ENCODE results near the gene TMOD1. TPM values are rescaled to one million over a fixed set of nuclear protein-coding genes. Genes with fewer than 3 reads are reported as not detected.
"Not testable (repeated sequence)": the region's sequence is repeated elsewhere in the genome, so short reads cannot be mapped to it uniquely, and the experiment has no call there.

TMOD1 gene
- total and polyA plus RNA-seq, 4 donors = 2.4 to 7.9 (median 5.2) TPM

- no peak for ATAC-seq (ENCODE audit: insufficient read depth, low FRiP score)
- Histone ChIP-seq H3K27me3 (ENCODE audit: control insufficient read depth in 3 of 3, insufficient read depth in 3 of 3, low read length in 2 of 3) (no peaks in the 10 kb centered on the region), H3K9ac (ENCODE audit: insufficient read depth in 1 of 2, low read length in 2 of 2) (no peak overlapping the region), H3K36me3 (ENCODE audit: control insufficient read depth in 4 of 4, insufficient read depth in 4 of 4, low read length in 4 of 4) (peaks cover 0 to 11% (median 0%) of the 10 kb centered on the region in 4 donors), H3K4me1 (ENCODE audit: control insufficient read depth in 5 of 5, insufficient read depth in 5 of 5, low read length in 5 of 5) (no peaks in the 10 kb centered on the region), H3K9me3 (ENCODE audit: control insufficient read depth in 4 of 4, insufficient read depth in 3 of 4, low read length in 3 of 4) (no peaks in the 10 kb centered on the region), H3K4me3 (no peak overlapping the region), H3K27ac (ENCODE audit: low read depth in 1 of 2, low read length in 1 of 2) (no peak overlapping the region)
- no peak for DNase-seq
- TF ChIP-seq CTCF (IDR thresholded peaks at IDR 0.05; ENCODE audit: control extremely low read depth, extremely low read depth) = no peak
- WGBS, 2 donors = 56 to 74% methylated on average over 11 of the region's 11 CpGs
Measured at GRCh38 chr9:97575673-97576200, 74.3 kb downstream of the TMOD1 start.

- no peak for TF ChIP-seq CTCF (IDR thresholded peaks at IDR 0.05; ENCODE audit: control extremely low read depth, extremely low read depth)
- ATAC-seq (ENCODE audit: insufficient read depth, low FRiP score) (no peak), DNase-seq (no peak)
- Histone ChIP-seq H3K9ac (ENCODE audit: insufficient read depth in 1 of 2, low read length in 2 of 2) (no peak overlapping the region), H3K36me3 (ENCODE audit: control insufficient read depth in 4 of 4, insufficient read depth in 4 of 4, low read length in 4 of 4) (peaks cover 0 to 6% (median 0%) of the 10 kb centered on the region in 4 donors), H3K27me3 (ENCODE audit: control insufficient read depth in 3 of 3, insufficient read depth in 3 of 3, low read length in 2 of 3) (no peaks in the 10 kb centered on the region), H3K4me3 (no peak overlapping the region), H3K27ac (ENCODE audit: low read depth in 1 of 2, low read length in 1 of 2) (no peak overlapping the region), H3K9me3 (ENCODE audit: control insufficient read depth in 4 of 4, insufficient read depth in 3 of 4, low read length in 3 of 4) (no peaks in the 10 kb centered on the region), H3K4me1 (ENCODE audit: control insufficient read depth in 5 of 5, insufficient read depth in 5 of 5, low read length in 5 of 5) (no peaks in the 10 kb centered on the region)
- WGBS, 2 donors = 75 to 80% methylated on average over 5 of the region's 5 CpGs
Measured at GRCh38 chr9:97577051-97577450, 75.6 kb downstream of the TMOD1 start.

- H3K4me3 ChIP-seq = no peak overlapping the region
- H3K36me3 ChIP-seq (ENCODE audit: control insufficient read depth in 4 of 4, insufficient read depth in 4 of 4, low read length in 4 of 4) = peaks cover 0 to 2% (median 0%) of the 10 kb centered on the region in 4 donors
- WGBS, 2 donors = 77 to 93% methylated on average over 5 of the region's 5 CpGs
- DNase-seq (no peak), ATAC-seq (ENCODE audit: insufficient read depth, low FRiP score) (no peak)
- H3K27me3 ChIP-seq (ENCODE audit: control insufficient read depth in 3 of 3, insufficient read depth in 3 of 3, low read length in 2 of 3) = no peaks in the 10 kb centered on the region
- H3K4me1 ChIP-seq (ENCODE audit: control insufficient read depth in 5 of 5, insufficient read depth in 5 of 5, low read length in 5 of 5) = no peaks in the 10 kb centered on the region
- H3K9me3 ChIP-seq (ENCODE audit: control insufficient read depth in 4 of 4, insufficient read depth in 3 of 4, low read length in 3 of 4) = no peaks in the 10 kb centered on the region
- H3K27ac ChIP-seq (ENCODE audit: low read depth in 1 of 2, low read length in 1 of 2) = no peak overlapping the region
- no peak for TF ChIP-seq CTCF (IDR thresholded peaks at IDR 0.05; ENCODE audit: control extremely low read depth, extremely low read depth)
- H3K9ac ChIP-seq (ENCODE audit: insufficient read depth in 1 of 2, low read length in 2 of 2) = no peak overlapping the region
Measured at GRCh38 chr9:97578846-97579245, 77.4 kb downstream of the TMOD1 start.

- H3K9me3 ChIP-seq (ENCODE audit: control insufficient read depth in 4 of 4, insufficient read depth in 3 of 4, low read length in 3 of 4) = no peaks in the 10 kb centered on the region
- no peak for ATAC-seq (ENCODE audit: insufficient read depth, low FRiP score)
Measured at GRCh38 chr9:97579914-97580313, 78.4 kb downstream of the TMOD1 start.

GRCh38 chr9:97581590-97581989, 80.1 kb downstream of the TMOD1 start:
- not testable (repeated sequence) for H3K4me3 ChIP-seq; H3K9ac ChIP-seq (ENCODE audit: insufficient read depth in 1 of 2, low read length in 2 of 2); H3K27me3 ChIP-seq (ENCODE audit: control insufficient read depth in 3 of 3, insufficient read depth in 3 of 3, low read length in 2 of 3); H3K4me1 ChIP-seq (ENCODE audit: control insufficient read depth in 5 of 5, insufficient read depth in 5 of 5, low read length in 5 of 5); H3K36me3 ChIP-seq (ENCODE audit: control insufficient read depth in 4 of 4, insufficient read depth in 4 of 4, low read length in 4 of 4); H3K27ac ChIP-seq (ENCODE audit: low read depth in 1 of 2, low read length in 1 of 2); DNase-seq; ATAC-seq (ENCODE audit: insufficient read depth, low FRiP score); H3K9me3 ChIP-seq (ENCODE audit: control insufficient read depth in 4 of 4, insufficient read depth in 3 of 4, low read length in 3 of 4)
- 67% methylated on average over 1 of the region's 3 CpGs; no CpG with 5 or more reads in 1 of the 2 donors for WGBS, 2 donors

More at GRCh38 chr9:97579914-97580313, 78.4 kb downstream of the TMOD1 start:
- Histone ChIP-seq H3K4me3 (no peak overlapping the region), H3K27me3 (ENCODE audit: control insufficient read depth in 3 of 3, insufficient read depth in 3 of 3, low read length in 2 of 3) (no peaks in the 10 kb centered on the region), H3K36me3 (ENCODE audit: control insufficient read depth in 4 of 4, insufficient read depth in 4 of 4, low read length in 4 of 4) (peaks cover 0 to 2% (median 0%) of the 10 kb centered on the region in 4 donors), H3K9ac (ENCODE audit: insufficient read depth in 1 of 2, low read length in 2 of 2) (no peak overlapping the region), H3K4me1 (ENCODE audit: control insufficient read depth in 5 of 5, insufficient read depth in 5 of 5, low read length in 5 of 5) (no peaks in the 10 kb centered on the region), H3K27ac (ENCODE audit: low read depth in 1 of 2, low read length in 1 of 2) (no peak overlapping the region)
- WGBS, 2 donors = 68 to 73% methylated on average over 2 of the region's 2 CpGs
- no peak for TF ChIP-seq CTCF (IDR thresholded peaks at IDR 0.05; ENCODE audit: control extremely low read depth, extremely low read depth)
- no peak for DNase-seq

Data from lung (tissue), 12 donors.